Erythroblast (primary cell): ENCODE measurements around the gene SAA1.

ENCODE experiments used
- GATA1 ChIP-seq: IDR thresholded peaks from 2 replicates; pipeline ENCODE4 v1.6.1; 2011; ENCODE audit warnings: low read depth, mild to moderate bottlenecking, control low read depth, low read length, moderate library complexity
- POLR2A ChIP-seq: IDR thresholded peaks from 2 replicates; pipeline ENCODE4 v1.6.1; 2011; ENCODE audit warnings: mild to moderate bottlenecking, low read length

- no peak for TF ChIP-seq POLR2A
- TF ChIP-seq GATA1 = no peak
Observed at GRCh38 chr11:18265949-18266348, at the start of gene SAA1.
